HL-60 (cell line): ENCODE measurements around the gene HMGN3.

Experiments
- DNase-seq, 2 experiments: peaks; one replicate each; pipeline ENCODE4 v3.0.0-alpha.2; 2010 to 2020; ENCODE audit warnings: low read depth in 1 of 2, low spot score in 1 of 2
- H3K27ac ChIP-seq: fragments of 250-450 bp; sonication (Bioruptor Pico); replicated peaks from 2 replicates; pipeline ENCODE4 v1.5.1; 2020; ENCODE audit warnings: mild to moderate bottlenecking, moderate library complexity
- H3K27me3 ChIP-seq: fragments of 250-450 bp; sonication (Bioruptor Pico); 2 replicates; pipeline ENCODE4 v1.5.1; 2021; ENCODE audit warnings: mild to moderate bottlenecking, moderate library complexity; ENCODE audit not compliant: insufficient read depth, poor library complexity, severe bottlenecking
- H3K4me3 ChIP-seq: replicated peaks from 2 replicates; pipeline ENCODE4 v1.5.1; 2011; ENCODE audit warnings: mild to moderate bottlenecking, control low read depth, low read length; ENCODE audit not compliant: insufficient read depth
- GABPA ChIP-seq: IDR thresholded peaks from 2 replicates; pipeline ENCODE4 v1.6.1; 2012; ENCODE audit warnings: low read depth
- POLR2AphosphoS5 ChIP-seq: IDR thresholded peaks from 2 replicates; pipeline ENCODE4 v1.6.1; 2012; ENCODE audit warnings: low read depth
- SPI1 ChIP-seq: IDR thresholded peaks from 2 replicates; pipeline ENCODE4 v1.6.1; 2012; ENCODE audit warnings: low read depth, mild to moderate bottlenecking, borderline replicate concordance
- TF ChIP-seq, protein P1 (sequence below): IDR thresholded peaks from 2 replicates; pipeline ENCODE4 v1.6.1; 2012; ENCODE audit warnings: low read depth; ENCODE audit not compliant: insufficient replicate concordance
- TF ChIP-seq, protein P2 (sequence below): IDR thresholded peaks from one replicate; pipeline ENCODE4 v1.5.1; 2011; ENCODE audit warnings: low read length, control low read depth, inconsistent platforms; ENCODE audit not compliant: insufficient read depth

The HMGN3 gene

DNA sequence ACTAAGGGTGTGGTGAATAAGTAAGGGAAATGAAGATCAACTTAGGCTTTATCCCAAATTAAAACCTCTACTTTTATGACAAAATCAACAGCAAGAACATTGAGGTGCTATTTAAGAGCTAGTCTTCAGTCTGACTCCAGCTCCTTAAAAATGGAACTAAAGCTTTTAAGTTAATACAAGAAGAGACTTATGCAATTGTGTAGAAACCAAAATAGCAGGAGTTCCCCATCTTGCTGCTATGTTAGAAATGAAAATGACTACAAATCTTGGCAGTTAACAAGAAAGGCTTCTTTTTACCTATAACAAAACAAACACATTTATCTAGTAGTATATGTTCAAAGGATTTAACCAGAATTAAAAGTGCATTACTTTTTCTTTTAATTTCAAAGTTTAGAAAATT is 25.7 kb downstream of the HMGN3 start:
- no peak for DNase-seq
- Histone ChIP-seq H3K27me3 (no peaks in the 10 kb centered on the region), H3K4me3 (no peak overlapping the region), H3K27ac (no peak overlapping the region)
- TF ChIP-seq GABPA (no peak), POLR2AphosphoS5 (no peak), SPI1 (no peak)
- TF ChIP-seq, protein P1, sequence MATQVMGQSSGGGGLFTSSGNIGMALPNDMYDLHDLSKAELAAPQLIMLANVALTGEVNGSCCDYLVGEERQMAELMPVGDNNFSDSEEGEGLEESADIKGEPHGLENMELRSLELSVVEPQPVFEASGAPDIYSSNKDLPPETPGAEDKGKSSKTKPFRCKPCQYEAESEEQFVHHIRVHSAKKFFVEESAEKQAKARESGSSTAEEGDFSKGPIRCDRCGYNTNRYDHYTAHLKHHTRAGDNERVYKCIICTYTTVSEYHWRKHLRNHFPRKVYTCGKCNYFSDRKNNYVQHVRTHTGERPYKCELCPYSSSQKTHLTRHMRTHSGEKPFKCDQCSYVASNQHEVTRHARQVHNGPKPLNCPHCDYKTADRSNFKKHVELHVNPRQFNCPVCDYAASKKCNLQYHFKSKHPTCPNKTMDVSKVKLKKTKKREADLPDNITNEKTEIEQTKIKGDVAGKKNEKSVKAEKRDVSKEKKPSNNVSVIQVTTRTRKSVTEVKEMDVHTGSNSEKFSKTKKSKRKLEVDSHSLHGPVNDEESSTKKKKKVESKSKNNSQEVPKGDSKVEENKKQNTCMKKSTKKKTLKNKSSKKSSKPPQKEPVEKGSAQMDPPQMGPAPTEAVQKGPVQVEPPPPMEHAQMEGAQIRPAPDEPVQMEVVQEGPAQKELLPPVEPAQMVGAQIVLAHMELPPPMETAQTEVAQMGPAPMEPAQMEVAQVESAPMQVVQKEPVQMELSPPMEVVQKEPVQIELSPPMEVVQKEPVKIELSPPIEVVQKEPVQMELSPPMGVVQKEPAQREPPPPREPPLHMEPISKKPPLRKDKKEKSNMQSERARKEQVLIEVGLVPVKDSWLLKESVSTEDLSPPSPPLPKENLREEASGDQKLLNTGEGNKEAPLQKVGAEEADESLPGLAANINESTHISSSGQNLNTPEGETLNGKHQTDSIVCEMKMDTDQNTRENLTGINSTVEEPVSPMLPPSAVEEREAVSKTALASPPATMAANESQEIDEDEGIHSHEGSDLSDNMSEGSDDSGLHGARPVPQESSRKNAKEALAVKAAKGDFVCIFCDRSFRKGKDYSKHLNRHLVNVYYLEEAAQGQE = no peak
- TF ChIP-seq, protein P2, sequence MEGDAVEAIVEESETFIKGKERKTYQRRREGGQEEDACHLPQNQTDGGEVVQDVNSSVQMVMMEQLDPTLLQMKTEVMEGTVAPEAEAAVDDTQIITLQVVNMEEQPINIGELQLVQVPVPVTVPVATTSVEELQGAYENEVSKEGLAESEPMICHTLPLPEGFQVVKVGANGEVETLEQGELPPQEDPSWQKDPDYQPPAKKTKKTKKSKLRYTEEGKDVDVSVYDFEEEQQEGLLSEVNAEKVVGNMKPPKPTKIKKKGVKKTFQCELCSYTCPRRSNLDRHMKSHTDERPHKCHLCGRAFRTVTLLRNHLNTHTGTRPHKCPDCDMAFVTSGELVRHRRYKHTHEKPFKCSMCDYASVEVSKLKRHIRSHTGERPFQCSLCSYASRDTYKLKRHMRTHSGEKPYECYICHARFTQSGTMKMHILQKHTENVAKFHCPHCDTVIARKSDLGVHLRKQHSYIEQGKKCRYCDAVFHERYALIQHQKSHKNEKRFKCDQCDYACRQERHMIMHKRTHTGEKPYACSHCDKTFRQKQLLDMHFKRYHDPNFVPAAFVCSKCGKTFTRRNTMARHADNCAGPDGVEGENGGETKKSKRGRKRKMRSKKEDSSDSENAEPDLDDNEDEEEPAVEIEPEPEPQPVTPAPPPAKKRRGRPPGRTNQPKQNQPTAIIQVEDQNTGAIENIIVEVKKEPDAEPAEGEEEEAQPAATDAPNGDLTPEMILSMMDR = no peak

GRCh38 chr6:79203753-79204253 is 30.7 kb downstream of the HMGN3 start:
- Histone ChIP-seq H3K4me3 (no peak overlapping the region), H3K27ac (no peak overlapping the region), H3K27me3 (no peaks in the 10 kb centered on the region)
- DNase-seq = no peak
- TF ChIP-seq POLR2AphosphoS5 (no peak), GABPA (no peak), SPI1 (no peak)
- TF ChIP-seq, protein P2 = no peak
- TF ChIP-seq, protein P1 = no peak

DNA sequence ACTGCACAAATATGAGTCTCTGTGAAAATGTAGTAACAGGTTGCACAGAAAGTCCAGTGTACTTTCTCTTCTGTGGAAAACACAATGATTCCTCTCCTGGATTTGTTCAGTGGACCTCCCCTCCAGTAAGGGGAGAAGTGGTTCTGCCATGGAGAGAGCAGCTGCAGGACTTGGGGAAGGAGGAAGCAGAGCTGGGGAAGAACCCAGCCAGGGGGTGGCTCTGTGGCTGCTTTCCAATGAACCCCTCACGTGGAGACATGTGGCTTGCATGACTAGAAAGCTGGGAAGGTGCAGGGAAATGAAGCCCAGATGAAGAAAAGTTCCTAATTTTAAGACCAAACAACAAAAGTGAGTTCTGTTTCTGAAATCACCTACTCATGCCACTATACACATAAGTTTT is 31.9 kb downstream of the HMGN3 start:
- no peak for DNase-seq
- TF ChIP-seq SPI1 = no peak
- no peak for TF ChIP-seq POLR2AphosphoS5
- TF ChIP-seq GABPA = no peak
- TF ChIP-seq, protein P1 = no peak
- TF ChIP-seq, protein P2 = no peak
- no peak overlapping the region for H3K27ac ChIP-seq
- no peak overlapping the region for H3K4me3 ChIP-seq
- H3K27me3 ChIP-seq = no peaks in the 10 kb centered on the region
